ENCODE results near the gene MTCL1.

Gene MTCL1

DNA sequence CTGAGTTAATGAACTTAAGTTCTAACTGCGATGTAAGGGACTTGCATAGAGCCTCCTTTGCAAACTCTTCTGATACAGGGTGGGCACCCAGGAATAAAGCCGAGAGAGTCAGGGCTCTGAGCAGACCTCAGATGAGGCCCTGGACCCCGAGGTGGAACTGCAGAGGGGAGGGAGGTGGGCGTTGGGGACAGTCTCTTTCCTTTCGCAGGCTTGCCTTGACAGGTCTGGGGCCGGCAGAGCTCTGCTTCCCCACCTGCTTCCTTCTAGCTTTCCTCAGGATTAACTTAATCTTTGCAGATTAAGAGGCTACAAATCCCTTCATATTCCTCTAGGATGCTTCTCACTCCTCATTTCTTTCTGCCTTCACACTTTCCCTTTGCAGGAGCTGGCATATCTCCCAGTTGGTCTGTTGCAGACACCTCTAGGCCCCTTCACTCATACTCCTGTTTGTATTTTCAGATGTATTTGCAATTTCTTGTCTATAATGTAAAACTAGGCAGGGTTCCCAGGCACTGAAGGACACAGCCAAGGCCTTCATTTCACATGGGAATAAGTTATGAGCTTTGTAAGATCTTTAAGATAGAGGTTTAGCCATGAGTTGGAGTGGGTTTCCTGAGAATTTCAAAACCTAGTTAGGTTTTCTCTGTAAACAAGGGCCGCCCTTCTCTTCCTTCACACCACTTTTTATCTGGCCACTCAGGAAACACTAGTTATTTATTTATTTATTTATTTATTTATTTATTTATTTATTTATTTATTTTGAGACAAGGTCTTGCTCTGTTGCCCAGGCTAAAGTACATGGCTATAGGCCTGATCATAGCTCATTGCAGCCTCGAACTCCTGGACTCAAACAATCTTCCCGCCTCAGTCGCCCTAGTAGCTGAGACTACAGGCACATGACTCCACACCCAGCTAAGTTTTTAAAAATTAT is 70.9 kb downstream of the MTCL1 start:
- DNase-seq, result no peak

DNA sequence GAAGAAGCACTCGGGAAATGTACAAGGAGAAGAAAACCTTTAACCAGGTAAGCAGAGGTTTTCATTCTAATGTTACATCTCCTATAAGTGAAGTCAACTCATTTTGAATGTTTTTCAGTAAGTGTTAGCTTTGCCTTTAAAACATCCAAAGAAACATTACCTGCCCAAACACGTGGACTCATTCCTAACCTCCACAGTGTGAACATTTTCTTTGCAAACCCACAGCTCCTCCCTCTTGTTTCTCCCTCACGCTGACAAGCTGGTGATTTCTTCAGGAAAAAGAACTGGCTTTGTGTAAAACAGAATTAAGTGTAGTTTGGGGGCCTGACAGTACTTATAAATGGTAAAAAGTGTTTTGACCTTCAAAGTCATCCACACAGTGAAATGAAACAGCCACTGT is 72.5 kb downstream of the MTCL1 start:
- DNase-seq, result no peak

DNA sequence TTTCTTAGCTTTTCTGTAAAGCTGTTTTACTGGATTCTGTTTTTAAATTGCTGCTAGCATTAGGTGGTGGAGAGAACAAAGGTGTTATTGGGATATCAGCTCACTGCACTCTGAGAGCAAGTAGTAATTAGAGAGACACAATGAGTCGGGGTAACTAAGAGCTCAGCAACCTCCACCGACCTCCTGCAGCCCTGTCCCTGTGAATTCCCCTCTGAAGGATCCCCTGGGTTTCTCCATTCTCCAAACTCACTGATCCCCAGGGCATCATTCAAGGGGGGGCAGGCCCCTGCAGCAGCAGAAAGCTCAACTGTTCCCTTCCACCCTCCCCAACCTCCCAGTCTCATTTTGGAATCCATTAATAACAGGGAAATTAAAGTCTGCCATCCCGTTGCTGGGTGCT is 73.0 kb downstream of the MTCL1 start:
- DNase-seq, result no peak

DNA sequence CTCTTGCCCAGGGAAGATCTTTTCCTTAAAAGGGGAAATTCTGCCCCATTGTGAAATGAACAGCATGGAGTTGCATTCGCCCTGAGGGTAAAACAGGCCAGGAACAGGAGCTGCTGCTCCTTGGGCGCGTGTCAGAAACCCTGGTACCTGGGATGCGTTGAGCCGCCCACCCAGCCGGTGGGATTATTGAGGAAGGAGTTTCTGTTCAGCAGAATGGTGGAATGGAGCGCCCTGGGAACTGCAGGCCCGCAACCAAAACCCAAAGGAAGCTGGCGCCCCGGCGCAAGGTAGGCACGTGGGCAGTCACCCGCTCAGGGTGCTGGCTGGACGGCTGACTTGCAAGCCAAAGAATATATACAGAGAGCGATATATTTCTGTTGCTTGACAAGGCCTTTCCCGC is 73.5 kb downstream of the MTCL1 start:
- no peak for DNase-seq

DNA sequence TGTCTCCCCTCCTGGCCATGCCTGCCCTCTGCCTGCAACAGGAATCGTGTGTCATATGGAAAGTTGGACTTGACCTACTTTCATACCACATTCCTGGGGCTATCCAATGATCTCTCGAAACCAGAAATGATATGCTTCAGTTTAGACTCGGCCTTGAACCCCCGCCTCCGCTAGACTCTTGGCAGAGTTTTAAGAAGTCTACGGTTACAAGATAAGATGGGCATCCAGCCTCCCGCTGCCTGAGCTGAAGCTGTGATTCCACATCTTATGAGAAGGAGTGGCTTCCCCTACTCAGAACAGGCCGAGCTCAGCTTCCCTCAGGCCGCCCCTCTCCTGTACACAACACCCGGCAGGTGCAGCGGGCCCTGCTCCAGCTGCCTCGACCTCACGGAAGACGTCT is 73.9 kb downstream of the MTCL1 start:
- DNase-seq, result no peak

DNA sequence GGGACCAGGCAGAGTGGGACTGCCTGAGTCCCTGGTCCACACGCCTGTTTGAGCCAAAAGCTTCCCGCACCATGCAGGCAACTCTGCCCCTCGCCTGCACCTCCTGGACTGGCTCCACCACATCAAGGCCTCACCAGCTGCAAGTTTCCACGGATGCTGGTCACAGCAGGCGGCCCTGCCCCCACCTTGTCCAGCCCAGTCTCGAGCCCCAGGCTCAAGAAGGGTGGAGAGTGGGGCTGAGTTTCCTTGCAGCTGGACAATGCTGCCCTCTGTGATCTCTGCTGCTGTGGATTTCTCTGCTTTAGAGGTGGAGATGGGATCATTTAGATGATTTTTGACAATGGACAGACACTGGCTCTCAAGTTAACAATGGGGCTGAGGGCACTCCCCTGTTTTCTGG is 74.9 kb downstream of the MTCL1 start:
- no peak for DNase-seq

DNA sequence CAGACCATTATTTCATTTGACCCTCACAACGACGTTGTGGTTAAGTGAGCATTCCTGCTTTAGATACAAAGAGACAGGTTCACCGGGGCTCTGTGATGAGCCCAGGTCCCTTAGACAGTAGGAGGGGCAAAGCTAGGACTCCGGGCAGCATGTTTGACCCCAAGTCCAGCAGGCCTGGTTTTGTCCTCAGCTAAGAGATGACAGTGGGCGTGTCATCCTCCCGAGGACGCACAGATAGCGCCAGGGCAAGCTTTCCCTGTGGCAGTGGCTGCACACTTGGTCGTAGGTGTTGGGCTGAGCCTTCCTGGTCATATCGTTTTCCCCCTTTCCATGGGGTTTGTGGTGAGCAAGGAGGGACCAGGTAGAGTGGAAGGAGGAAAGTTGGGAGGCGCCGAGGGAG is 76.3 kb downstream of the MTCL1 start:
- no peak for DNase-seq

DNA sequence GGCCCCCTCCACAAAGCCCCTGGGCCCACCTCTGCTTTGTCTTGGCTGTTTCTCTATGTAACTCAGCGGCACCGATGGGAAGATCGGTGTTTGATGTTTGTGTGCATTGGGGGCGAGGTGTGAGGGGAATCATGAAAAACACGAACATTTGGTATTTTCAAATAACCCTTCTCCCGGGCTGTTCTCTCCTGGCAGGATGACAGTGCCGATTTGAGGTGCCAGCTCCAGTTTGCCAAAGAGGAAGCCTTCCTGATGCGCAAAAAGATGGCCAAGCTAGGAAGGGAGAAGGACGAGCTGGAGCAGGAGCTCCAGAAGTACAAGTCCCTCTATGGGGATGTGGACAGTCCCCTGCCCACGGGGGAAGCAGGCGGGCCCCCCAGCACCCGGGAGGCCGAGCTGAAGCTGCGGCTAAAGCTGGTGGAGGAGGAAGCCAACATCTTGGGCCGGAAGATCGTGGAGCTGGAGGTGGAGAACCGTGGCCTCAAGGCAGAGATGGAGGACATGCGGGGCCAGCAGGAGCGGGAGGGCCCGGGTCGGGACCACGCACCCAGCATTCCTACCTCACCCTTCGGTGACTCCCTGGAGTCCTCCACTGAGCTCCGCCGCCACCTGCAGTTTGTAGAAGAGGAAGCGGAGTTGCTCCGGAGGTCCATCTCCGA is 78.1 kb downstream of the MTCL1 start:
- DNase-seq, result no peak

DNA sequence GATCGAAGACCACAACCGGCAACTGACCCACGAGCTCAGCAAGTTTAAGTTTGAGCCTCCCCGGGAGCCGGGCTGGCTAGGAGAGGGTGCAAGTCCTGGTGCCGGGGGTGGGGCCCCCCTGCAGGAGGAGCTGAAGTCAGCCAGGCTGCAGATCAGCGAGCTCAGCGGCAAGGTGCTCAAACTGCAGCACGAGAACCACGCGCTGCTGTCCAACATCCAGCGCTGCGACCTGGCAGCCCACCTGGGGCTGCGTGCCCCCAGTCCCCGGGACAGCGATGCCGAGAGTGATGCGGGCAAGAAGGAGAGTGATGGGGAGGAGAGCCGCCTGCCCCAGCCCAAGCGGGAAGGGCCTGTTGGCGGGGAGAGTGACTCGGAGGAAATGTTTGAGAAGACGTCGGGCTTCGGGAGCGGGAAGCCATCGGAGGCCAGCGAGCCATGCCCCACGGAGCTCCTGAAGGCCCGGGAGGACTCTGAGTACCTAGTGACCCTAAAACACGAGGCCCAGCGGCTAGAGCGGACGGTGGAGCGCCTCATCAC is 78.7 kb downstream of the MTCL1 start:
- no peak for DNase-seq

DNA sequence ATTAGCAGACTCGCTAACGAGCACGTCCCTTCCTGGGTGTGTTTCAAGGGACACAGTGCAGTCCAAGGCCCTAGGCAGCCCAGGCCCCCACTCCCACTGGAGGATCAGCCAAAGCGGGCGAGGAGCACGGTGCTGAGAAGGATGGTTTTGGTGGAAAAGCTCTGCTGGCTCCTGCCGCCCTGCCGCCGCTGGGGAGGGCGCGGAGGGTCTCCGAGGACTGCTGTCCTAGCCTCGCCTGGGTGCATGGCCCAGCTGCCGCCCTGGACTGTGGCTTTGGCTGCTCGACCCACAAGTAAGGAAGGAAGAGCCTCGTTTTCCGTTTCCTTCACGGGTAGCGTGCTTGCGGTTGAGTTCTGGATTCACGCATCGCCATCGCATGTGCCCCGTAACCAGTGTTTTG is 79.9 kb downstream of the MTCL1 start:
- DNase-seq, result no peak

DNA sequence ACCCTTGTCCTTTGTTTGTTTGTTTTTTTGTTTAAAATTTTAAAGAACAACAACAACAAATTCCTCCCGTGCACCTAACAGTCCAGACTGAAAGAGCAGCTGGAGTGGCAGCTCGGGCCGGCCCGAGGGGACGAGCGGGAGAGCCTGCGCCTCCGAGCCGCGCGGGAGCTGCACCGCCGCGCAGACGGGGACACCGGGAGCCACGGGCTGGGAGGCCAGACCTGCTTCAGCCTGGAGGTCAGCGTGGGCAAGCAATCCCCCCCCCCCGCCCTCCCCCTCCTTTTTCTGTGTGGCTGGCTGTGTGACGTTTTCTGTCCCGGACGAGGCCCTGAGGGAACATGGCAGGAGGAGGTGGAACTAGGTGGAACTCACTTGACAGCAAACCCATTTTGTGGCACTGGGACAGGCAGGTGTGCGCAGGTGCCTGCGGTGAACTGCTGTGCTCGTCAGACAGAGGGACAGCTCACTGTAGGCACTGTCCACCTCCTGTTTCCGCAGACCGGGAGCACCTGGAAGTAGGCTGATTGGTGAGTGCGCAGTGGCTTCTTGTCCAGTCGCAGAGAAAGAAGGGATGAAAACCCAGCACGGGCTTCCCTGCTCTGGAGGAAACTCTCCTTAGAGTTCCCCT is 80.6 kb downstream of the MTCL1 start:
- no peak for DNase-seq

DNA sequence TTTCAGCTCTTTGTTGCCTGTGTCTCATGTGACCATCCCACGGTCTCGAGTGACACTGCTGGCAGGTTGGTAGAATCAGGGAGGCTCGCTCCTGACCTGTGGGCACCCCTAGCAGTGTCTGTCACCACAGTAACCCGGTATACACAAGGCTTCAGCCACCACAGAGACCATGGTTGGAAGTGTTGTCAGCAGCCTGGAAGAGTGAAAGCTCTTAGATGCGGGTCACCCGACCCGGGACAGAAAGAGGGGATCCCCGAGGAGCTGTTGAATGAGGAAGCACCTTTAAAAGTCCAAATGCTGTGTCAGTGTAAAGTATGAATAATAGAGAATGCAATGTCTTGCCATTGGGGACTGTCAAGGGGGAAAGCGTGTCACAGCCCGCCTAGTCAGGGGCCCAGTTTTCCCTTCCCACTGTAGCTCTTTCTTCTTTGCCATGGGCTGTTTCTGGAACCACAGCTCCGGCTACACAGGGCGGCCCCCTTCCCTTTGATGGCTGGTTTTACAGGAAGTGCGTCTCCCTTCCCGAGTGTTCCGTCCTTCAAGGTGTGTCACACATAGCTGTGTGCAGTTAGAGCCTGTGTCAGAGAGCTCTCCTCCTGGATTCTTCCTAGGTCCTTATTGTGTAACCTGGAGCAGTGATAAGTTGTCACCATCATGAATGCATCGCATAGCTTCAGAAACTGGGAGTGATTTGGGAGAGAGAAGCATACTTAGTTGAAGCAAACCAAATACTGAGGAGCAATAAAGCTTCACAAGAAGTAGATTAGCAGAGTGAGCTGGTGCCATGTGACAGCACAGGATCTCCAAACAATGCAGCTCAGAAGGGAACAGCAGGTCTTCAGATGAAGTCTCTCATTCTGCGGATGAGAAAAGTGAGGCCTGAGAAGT is 81.4 kb downstream of the MTCL1 start:
- DNase-seq, result no peak

DNA sequence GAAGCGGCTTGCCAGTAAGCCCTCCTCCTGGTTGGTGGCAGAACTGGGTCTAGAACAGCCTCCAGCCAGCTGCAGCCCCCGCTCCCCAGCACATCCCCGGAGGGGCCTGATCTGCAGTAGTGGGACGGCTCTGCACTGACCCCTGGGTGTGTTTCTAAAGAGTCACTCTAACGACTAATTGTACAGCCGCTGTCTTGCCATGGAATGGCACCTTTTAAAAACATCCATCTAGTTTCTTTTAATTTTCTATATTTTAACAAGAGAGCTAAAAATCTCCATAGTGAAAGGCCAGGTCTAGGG is 82.0 kb downstream of the MTCL1 start:
- DNase-seq, result no peak

DNA sequence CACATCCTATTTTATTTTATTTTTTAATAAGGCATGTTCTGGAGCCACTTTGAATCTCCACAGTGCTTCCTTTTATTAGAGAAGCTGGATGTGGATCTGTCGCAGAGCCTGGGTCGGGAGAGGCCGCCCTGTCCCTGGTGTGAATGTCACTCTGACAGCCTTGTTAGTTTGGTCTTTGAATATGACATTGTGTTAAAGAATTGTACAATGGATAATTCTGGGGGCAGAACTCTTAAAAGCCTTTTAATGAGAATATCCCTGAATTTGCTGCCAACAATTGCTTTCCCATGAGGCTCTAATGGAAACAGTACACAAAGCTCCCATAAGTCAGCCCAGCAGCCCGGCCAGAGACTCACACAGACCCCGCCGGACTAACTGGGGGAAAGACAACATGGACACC is 82.4 kb downstream of the MTCL1 start:
- DNase-seq, result no peak

DNA sequence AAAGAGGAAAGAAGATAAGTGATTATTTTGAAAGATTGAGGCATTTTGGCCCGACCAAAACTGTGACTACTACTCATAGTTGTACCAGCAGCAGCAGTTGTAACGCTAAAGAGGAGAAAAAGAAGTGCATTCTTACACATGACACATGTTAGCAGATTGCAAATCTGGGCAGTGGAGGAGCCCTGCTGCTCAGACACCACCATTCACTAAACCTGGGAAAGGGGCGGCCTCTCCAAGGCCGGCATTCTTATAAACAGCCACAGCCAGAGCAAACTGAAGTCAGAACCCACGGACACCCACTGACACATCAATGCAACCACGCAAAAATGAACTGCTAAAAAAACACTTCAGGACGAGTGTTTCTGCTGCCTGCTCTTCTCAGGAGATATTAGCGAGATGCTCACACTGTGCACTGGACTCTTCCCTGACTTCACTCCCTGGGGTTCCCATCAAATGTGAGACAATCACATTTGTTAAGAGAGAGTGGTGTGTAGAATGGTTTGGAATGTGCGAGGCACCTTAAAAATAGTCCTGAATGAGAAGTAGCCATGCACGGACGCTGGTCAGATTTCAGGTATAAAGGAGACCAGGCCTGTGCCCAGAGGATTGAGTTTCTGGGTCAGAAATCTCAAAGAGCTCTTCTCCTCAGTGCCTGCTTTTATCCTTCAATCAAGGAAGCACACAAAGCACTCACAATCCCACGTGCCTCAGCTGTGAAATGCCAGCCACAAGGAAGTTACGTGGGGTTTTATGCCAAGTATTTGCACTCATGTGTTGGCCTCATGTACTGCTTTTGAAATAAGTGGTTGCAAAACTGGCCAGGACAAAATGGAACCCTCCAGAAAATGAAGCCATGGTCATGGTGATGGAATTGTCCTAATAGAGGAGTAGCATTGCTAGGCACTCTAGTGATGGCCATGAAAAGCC is 83.4 kb downstream of the MTCL1 start:
- DNase-seq, result no peak

DNA sequence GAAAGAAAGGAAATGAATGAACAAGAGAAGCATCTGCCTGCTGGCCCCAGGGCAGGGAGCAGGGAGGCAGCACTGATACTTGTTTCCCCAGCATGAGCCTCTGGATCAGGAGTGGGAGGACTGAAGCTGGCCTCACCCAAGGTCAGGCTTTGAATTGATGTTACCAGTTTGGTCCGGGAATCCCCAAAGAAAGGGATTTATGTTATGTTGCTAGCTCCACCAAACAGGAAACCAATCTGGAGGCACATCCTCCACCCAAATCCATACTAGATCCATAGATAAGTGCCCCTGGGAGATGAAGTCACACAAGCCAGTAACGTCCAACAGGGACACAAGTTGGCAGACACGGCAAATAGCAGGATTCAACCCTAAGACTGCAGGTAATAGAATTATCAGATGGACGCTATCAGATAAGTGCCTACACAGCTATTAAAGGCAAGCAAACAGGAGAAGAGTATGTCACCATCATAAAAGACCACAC is 85.9 kb downstream of the MTCL1 start:
- no peak for DNase-seq

DNA sequence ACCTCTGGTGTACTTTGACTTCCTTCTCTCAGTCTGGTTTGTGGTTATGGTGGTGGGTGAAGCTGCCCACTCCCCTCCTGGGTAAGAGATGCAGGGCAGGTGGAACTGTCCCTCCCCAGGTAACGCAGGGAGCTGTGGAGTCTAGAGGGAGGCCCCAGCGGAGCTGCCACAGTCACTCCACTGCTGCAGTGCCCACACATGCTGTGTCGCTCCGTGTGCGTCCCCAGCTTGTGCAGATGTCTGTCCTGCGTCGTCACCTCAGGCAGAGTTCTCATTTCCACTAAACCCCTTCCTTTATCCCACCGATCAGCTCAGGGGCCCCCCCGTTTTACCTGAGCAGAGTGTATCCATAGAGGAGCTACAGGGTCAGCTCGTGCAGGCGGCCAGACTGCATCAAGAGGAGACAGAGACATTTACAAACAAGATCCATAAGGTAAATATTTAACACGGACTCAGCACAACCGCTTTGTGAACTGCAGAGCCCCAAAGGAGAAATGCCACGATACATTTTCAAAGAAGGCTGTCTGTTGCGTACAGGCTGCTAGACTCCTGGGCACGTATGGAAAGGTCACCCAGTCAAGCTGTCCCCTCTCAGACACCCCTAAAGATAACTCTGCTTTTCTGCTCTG is 87.4 kb downstream of the MTCL1 start:
- DNase-seq, result no peak

DNA sequence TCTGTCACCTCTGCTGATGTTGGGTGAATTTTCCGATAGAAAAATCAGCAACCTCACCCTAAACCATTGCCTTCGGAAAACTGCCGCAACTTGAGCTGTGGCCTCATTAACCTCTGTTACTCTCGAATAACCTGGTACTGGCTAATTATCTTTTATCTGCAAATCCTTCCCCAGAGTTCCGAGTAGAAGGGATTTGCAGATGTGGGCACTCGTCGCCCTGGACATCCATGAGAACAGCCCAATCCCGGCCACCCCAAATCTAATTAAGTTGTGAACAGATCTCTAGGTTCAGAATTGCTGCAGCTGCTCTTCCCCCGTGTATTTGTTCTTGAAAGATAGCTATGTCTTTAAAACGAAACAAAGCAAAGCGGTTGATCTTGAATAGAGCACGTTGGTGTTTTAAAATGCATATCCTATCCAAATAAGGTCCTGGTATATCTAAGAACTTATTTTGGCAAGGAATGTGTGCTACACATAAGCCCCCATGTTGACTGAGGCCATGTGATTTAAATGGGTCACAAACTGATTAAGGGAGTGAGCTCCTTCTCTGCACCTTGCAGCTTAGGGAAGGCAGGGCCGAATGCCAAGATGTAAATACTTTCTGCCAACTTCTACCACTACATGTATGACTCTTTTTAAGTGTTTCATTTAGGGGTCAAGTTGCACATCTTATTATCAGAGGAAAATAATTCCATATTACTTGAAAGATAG is 88.2 kb downstream of the MTCL1 start:
- no peak for DNase-seq

DNA sequence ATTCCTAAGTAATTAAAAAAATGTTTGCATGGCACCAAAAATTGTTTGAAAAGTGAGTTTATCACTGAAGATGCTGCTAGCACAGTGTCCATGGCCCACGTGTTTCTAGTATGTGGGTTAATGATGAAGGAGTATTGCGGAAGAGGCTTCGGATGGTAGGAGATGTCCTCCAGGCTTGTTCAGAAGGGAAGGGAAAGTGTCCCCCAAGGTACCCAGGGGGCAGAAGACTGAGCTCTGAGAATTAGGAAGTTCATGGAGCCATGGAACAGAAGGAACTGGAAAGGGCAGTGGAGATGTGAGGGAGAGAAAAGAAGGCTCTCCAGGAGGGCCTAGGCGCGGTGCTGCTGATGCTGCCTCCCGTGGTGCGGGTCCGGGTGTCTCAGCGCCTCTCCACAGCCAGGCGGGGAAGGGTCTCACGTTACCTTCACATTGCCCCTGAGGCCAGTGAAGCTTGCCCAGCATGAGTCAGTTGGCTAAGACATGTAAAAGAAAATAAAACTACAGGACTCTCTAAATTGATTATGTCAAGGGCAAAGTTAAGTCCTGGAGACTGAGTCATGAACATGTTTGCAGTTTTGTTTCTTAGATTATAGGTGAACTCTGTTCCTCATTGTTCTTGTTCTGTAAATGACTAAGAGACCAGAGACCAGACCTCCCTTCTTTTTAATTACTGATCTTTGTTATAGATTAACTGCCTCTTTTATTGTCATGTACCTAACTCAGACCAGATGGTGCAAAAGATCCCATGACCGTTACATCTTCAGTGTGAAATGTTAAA is 89.0 kb downstream of the MTCL1 start:
- no peak for DNase-seq

DNA sequence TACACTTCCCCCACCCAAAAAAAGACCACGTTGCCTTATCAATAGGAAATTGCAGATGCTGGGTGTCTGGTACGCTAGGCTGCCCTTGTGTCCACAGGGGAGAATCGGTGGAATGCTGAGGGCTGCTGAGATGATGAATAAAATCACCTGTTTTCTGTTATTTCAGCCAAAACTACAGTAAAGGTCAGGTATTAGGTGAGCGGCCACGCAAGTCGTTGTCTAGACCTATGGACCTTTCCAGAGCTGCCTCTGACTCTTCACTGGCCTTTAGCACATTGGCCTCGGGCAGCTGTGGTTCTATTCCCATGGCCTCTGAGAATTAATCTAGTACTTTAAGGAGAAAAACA is 89.6 kb downstream of the MTCL1 start:
- no peak for DNase-seq
